Measurements from ENCODE around the gene CMTM5.

- TF ChIP-seq NFE2L1 (CRISPR knock-in tag; IDR thresholded peaks at IDR 0.05) (no peak), ZNF232 (CRISPR knock-in tag; IDR thresholded peaks at IDR 0.05) (no peak), CTCF (IDR thresholded peaks at IDR 0.05) (no peak), HMGXB4 (CRISPR knock-in tag; IDR thresholded peaks at IDR 0.05) (no peak), NFYB (CRISPR knock-in tag; conservative IDR thresholded peaks at IDR 0.05; ENCODE audit: low read depth) (no peak), PRDM15 (CRISPR knock-in tag; IDR thresholded peaks at IDR 0.05) (no peak), CREB1 (CRISPR knock-in tag; IDR thresholded peaks at IDR 0.05) (no peak)
Observed at GRCh38 chr14:23413681-23414080, 36.8 kb downstream of the CMTM5 start.

Measured in WTC11 (cell line).